GM18505 (cell line): ENCODE data around the gene TMEM200B.
"Not testable (repeated sequence)": the region's sequence is repeated elsewhere in the genome, so short reads cannot be mapped to it uniquely, and the experiment has no call there.

Experiments
- ATAC-seq: cut with Tn5 transposase; IDR thresholded peaks from one replicate; pipeline ENCODE4 v1.9.1; 2021; ENCODE audit not compliant: unreplicated experiment
- POLR2A ChIP-seq: IDR thresholded peaks from 4 replicates; pipeline ENCODE4 v1.6.1; 2011; ENCODE audit warnings: borderline replicate concordance; ENCODE audit not compliant: insufficient read depth, insufficient read length; ENCODE audit errors: extremely low read depth

Gene TMEM200B

GRCh38 chr1:29152046-29152805 is 28.5 kb upstream of the TMEM200B start:
- no peak for TF ChIP-seq POLR2A
- no peak for ATAC-seq

GRCh38 chr1:29150346-29150745 is 26.6 kb upstream of the TMEM200B start:
- ATAC-seq: not testable (repeated sequence)

GRCh38 chr1:29148656-29149491 is 25.2 kb upstream of the TMEM200B start:
- no peak for ATAC-seq
- no peak for TF ChIP-seq POLR2A

GRCh38 chr1:29145739-29146437 is 22.2 kb upstream of the TMEM200B start:
- ATAC-seq: no peak
- TF ChIP-seq POLR2A: no peak

GRCh38 chr1:29144178-29144577 is 20.5 kb upstream of the TMEM200B start:
- TF ChIP-seq POLR2A: no peak
- ATAC-seq: no peak

- no peak for TF ChIP-seq POLR2A
- ATAC-seq: no peak
These were observed 19.0 kb upstream of the TMEM200B start for GRCh38 chr1:29142714-29143113.

GRCh38 chr1:29136391-29136915 is 12.8 kb upstream of the TMEM200B start:
- no peak for TF ChIP-seq POLR2A
- no peak for ATAC-seq

GRCh38 chr1:29134695-29135028 is 11.0 kb upstream of the TMEM200B start:
- no peak for TF ChIP-seq POLR2A
- ATAC-seq: no peak

- ATAC-seq: no peak
- no peak for TF ChIP-seq POLR2A
These were observed 10.4 kb upstream of the TMEM200B start for GRCh38 chr1:29133861-29134694.

- not testable (repeated sequence) for ATAC-seq
These were observed 7.4 kb upstream of the TMEM200B start for GRCh38 chr1:29131056-29131455.

- no peak for ATAC-seq
- no peak for TF ChIP-seq POLR2A
These were observed 6.2 kb upstream of the TMEM200B start for GRCh38 chr1:29129916-29130315.

- no peak for TF ChIP-seq POLR2A
- no peak for ATAC-seq
These were observed 5.0 kb upstream of the TMEM200B start for GRCh38 chr1:29128739-29129138.

GRCh38 chr1:29126198-29126597 is 2.5 kb upstream of the TMEM200B start:
- TF ChIP-seq POLR2A: no peak
- no peak for ATAC-seq
